GM21825 (cell line): ENCODE data around the gene KSR2.
"Not testable (repeated sequence)": the region's sequence is repeated elsewhere in the genome, so short reads cannot be mapped to it uniquely, and the experiment has no call there.

Experiments used
- ATAC-seq: cut with Tn5 transposase; IDR thresholded peaks from one replicate; pipeline ENCODE4 v1.9.1; 2021; ENCODE audit warnings: mild to moderate bottlenecking, moderate library complexity; ENCODE audit not compliant: unreplicated experiment

The KSR2 gene

DNA sequence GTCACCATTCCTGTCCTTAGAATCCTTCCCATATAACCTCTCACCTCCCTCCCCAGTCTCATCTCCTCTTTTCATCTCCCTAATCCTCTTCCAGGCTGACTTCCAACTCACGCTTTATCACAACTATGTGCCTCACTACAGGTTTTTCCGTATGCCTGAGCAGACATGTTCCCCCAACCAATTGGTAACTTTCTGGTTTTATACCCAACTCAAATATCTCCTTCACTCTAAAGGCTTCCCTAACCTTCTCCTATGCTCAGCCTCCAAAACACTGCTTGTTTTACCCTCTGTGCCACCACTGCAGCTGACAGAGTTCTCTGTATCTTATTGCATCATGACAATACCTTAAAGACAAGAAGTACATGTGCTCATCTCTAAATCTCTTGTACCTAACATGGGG, 139.7 kb downstream of the KSR2 start:
- ATAC-seq: no peak

- ATAC-seq: no peak
Observed at GRCh38 chr12:117827660-117828059, 141.1 kb downstream of the KSR2 start.

DNA sequence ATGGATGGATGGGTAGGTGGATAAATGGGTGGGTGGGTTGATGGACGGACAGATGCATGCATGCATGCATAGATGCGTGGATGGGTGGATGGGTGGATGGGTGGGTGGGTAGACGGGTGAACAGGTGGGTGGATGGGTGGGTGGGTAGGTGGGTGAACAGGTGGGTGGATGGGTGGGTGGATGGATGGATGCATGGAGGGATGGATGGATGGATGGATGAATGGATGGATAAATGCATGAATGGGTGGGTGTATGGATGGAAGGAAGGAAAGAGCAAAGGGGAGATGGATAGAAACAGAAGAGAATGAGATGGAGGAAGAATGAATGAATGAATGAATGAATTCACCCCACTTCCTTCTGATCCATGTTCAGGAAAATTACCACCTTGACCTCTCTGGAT, 143.0 kb downstream of the KSR2 start:
- no peak for ATAC-seq

DNA sequence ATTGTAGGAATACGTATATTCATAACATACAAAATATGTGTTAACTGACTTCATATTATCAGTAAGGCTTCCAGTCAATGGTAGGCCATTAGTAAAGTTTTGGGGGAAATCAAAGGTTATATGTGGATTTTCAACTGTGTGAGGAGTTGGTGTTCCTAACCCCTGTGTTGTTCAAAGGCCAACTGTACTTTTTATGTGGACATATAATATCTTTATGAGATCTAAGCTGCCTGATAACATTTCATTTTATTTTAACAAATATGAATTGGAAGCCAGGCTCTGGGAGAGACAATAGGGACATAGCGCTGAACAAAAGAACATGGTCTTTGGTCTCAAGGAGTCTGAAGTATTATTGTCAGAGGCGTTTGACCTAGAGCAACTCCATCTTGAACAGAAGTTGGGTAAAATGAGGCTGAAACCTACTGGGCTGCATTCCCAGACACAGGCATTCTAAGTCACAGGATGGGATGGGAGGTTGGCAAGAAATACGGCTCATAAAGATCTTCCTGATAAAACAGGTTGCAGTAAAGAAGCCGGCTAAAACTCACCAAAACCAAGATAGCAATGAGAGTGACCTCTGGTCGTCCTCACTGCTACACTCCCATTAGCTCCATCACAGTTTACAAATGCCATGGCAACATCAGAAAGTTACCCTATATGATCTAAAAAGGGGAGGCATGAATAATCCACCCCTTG, 147.2 kb downstream of the KSR2 start:
- ATAC-seq: no peak

DNA sequence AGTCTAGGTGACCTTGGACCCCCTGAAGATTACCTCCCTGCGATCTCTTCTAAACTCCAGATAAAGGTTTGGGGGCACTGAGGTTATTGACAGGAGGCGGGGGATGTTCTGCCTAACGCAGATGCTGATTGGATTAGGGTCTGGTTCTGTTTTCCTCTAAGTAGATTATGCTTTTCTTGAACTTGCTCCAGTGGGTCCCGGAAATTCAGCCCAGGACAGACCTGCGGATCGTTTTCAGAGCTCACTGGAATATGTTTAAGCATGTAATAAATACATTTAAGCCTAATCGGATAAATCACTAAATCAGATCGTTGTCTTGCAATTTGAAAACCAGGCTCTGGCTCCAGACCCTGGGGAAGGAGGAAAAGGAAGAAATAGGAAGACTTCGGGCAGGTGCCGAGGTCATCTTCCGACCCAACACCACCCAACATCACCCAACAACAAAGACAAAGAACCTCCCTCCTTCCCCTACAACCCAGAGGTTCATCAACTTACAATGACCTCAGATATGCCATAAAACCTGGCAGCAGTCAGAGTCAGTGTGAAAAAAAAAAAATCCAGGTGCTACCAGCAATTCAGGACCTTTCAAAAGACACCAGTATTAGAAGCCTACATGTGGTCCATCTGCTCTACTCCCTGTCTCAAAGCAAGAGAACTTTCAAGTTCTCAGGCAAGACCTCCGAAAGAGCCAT, 148.4 kb downstream of the KSR2 start:
- ATAC-seq: no peak

- ATAC-seq: no peak
Observed at GRCh38 chr12:117819160-117819559, 149.6 kb downstream of the KSR2 start.

DNA sequence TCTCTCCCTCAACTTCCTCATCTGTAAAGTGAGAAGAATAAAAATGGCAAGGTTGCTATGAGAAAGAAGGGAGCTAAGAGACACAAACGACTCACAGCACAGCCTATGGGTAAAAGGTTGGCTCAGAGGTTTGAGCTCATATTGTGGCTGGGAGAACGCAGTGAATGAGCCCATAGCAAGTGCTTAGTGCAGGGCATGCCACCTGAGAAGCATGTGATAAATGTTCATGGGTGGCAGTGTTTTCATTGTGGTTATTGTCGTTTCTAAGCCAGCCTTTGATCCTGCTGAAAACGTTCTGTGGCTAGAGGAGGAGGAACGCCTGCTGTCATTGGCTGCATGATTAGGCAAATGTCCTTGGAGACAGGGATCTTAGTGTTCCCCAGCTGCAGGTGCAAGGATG, 150.4 kb downstream of the KSR2 start:
- no peak for ATAC-seq

GRCh38 chr12:117809509-117809908, 159.3 kb downstream of the KSR2 start:
- no peak for ATAC-seq

DNA sequence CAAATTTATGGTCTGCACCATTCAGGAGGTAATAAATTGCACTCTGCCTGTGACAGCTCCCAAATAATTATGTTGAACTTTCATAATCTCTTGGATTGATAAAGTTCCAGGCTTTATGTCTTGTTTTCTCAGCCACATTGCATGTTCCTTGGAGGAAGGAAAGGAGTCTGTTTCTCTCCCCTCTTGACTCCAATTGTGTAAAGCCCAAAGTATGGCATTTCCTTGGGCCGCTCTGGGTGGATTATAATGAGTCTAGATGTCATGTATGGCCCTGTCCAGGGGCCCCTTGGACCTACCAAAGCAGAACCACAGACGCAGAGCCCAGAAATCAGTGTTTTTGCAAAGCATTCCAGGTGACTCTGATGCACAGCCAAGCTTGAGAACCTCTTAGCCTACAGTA, 160.8 kb downstream of the KSR2 start:
- no peak for ATAC-seq

DNA sequence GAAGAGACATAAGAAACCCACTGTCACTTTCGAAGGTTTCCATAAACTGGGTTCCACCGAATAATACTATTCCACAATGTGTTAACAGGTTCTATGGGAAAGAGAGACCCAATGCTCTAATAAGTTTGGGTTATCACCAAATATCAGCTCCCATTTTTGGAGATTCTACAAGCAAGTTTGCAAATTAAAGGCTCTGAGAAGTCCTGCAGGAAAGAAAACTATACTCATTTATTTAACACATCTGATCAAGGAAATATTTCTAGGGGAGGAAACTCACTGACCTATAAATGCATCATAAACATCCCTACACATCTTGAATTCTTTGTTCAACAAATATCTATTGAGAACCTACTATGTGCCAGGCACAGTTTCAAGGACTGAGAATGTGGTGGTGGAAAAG, 161.4 kb downstream of the KSR2 start:
- ATAC-seq: no peak

- ATAC-seq: no peak
Observed at GRCh38 chr12:117805865-117806264, 162.9 kb downstream of the KSR2 start.

GRCh38 chr12:117803001-117803400, 165.8 kb downstream of the KSR2 start:
- no peak for ATAC-seq

DNA sequence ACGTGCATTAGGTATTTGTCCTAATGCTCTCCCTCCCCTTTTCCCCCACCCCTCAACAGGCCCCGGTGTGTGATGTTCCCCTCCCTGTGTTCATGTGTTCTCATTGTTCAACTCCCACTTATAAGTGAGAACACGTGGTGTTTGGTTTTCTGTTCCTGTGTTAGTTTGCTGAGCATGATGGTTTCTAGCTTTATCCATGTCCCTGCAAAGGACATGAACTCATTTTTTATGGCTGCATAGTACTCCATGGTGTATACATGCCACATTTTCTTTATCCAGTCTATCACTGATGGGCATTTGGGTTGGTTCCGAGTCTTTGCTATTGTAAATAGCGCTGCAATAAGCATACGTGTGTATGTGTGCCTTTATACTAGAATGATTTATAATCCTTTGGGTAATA, 168.1 kb downstream of the KSR2 start:
- ATAC-seq: not testable (repeated sequence)

DNA sequence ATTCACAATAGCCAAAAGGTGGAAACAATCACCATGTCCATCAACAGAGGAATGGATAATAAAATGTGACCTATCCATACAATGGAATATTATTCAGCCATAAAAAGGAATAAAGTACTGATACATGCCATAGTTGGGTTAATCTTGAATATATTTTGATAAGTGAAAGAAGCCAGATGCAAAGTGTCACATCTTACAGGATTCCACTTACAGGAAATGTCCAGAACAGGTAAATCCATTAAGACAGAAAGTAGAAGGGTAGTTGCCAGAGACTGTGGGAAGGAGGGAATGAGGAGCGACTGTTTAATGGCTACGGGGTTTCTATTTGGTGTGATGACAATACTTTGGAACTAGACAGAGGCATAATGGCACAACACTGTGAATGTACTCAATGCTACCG, 171.6 kb downstream of the KSR2 start:
- ATAC-seq: no peak

GRCh38 chr12:117792877-117793424, 175.8 kb downstream of the KSR2 start:
- no peak for ATAC-seq

- ATAC-seq: no peak
Observed at GRCh38 chr12:117792471-117792870, 176.3 kb downstream of the KSR2 start.

- ATAC-seq: no peak
Observed at GRCh38 chr12:117790948-117791347, 177.8 kb downstream of the KSR2 start.

GRCh38 chr12:117790198-117790597, 178.6 kb downstream of the KSR2 start:
- ATAC-seq: no peak

DNA sequence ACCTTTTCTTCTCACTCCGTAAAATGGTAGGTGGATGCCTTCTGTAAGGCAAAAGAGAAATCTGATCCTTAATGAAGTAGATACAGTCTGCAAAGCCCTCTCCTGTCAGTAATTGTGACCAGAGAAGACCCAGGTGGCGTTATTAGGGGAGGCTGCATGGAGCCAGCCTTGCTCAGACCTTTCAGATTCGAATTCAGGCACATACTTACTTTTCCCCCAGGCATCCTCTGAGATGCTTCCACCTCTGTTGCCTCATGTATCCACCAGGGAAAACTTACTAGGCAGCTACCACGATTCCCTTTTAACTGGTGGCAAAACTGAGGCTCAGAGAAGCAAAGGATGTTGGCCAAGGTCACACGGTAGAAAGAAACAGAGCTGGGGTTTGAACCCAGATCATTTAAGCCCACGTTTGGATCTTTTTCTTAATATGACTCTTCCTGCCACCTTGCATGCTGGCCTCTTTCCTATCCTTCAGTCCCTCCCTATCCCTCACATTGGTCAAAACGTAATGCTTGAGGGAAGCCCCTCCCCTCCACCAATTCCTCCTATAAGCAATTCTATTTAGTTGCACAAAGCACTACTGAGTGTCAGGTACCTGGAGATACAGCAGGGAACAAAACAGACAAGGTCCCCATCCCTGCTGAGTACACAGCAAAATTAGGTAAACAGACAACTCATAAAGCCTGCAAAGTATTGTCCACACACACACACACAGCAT, 179.4 kb downstream of the KSR2 start:
- no peak for ATAC-seq

DNA sequence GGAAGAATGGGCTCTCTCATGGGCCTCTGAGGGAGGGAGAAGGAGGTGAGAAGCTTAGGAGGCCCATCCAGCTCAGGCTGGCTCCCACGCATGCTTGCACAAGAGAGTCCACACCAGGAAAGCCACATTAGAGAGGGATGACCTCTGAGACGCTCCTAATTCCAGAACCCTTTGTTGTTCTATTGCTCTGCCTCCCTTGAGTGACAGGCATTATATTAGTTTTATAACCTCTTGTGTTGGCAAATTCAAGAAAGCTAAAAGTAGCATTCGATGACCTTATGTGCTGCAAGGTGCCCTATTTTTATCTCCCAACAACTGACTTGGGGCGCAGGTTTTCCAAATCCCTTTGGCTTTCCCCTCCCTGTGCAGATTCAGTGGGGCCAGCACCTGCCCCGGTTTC, 190.1 kb downstream of the KSR2 start:
- no peak for ATAC-seq

DNA sequence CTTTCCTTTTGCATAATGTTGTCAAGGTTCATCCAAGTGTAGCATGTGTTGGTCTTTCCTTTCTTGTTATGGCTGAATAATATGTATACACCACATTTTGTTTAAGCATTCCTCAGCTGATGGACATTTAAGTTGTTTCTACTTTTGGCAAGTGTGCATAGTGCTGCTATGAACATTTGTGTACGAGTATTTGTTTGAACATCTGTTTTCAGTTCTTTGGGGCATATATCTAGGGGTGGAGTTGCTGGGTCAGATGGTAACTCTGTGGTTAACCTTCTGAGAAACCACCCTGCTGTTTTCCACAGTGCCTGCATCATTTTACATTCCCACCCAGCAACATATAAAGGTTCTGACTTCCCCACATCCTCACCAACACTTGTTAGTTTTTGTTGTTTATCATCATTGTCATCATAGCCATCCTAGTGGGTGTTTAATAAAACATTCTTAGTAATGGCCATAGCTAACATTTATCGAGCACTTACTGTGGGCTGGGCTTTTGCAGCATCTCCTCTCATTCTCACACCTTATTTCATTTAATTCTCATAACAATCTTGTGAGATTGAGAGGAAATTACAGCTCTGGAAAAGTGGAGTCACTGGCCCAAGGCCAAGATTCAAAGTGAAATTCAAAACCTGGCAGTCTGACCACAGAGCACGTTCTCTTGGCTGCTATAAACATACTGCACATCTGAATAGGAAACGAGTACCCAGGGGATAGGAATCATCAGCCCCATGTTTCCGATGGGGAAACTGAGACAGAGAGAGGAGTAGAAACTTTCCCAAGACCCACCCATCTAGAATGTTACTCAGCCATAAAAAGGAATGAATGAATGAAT, 193.6 kb downstream of the KSR2 start:
- ATAC-seq: no peak
